D341Med (cell line): ENCODE results near the gene ZNF865.

Experiments
- DNase-seq: peaks from one replicate; pipeline ENCODE4 v3.0.0; 2012; ENCODE audit warnings: low spot score

The ZNF865 gene

DNA sequence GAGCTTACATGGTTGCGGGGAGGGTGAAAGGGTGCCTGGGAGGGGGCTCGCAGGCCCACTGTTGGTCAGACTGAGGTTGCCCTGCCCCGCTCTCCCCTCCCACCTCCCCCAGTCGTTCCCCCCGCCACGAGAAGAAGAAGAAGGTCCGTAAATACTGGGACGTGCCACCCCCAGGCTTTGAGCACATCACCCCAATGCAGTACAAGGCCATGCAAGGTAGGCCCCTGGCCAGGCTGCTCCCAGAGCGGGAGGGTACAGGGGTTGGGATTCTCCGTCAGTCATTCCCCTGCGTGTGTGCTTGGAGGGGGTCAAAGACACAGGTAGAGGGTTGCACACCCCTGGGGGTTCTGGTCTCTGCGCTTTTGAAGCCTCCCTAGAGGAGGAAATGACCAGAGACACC is 55.0 kb downstream of the ZNF865 start:
- no peak for DNase-seq

DNA sequence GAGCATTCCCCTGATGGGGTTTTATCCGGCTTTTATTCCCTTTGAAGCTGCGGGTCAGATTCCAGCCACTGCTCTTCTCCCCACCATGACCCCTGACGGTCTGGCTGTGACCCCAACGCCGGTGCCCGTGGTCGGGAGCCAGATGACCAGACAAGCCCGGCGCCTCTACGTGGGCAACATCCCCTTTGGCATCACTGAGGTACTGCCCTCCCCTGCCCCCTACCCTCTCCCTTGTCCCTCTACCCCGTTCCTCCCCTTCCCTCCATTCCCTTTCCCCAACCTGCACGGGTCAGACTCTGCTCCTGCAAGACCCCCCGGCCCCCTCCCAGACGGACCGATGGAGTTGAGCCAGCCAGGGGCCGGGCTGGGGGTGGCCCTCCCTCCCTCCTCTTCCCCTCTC is 55.5 kb downstream of the ZNF865 start:
- DNase-seq, result no peak

DNA sequence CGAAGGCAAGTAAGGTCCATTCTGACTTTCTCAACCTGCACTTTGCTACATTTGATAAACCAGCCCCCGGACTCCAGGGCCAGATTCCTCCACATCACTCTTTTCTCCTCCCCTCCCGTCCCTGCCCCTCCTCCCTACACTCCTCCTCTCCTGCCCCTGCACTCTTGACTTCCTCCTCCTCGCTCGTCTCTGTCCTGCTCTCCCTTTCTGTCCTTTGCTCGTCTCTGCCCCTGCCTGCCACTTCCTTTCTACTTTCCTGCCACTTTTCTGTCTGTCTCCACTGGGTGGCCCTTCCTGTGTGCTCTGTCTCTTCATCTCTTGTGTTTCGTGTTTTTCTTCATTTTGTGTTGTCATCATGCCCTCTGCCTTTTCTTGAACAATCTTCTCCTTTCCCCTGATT is 56.4 kb downstream of the ZNF865 start:
- DNase-seq, result no peak

DNA sequence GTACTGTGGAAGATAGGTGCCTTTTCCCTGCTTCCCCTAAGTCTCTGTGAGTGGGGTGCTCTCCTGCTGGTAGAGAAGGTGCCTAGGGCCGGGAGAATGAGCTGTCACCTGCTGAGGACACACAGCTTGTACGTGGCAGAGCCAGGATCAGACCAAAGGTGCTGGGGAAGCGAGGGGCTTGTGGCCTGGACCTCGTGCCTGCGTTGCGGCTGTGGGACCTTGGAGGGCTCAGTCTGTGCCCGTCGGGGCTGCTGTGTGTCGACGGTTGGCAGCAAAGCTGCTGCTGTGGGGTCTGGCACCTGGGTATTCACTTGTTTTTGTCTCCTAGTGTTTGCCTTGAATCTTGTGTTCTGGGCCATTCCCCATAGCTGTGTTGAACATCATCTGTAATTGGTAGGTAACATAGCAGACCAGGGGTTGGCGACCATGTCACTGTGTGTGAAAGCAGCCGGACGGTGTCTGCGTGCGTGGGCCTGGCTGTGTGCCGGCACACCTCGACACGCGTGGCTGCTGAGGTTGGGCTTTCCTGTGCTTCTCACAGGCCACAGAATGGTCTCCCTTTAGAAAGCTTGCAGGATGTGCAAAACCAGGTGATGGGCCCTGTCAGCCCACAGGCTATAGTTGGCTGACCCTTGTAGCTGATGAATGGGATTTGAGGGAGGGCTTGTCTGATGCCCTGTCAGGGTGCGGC is 58.5 kb downstream of the ZNF865 start:
- no peak for DNase-seq

DNA sequence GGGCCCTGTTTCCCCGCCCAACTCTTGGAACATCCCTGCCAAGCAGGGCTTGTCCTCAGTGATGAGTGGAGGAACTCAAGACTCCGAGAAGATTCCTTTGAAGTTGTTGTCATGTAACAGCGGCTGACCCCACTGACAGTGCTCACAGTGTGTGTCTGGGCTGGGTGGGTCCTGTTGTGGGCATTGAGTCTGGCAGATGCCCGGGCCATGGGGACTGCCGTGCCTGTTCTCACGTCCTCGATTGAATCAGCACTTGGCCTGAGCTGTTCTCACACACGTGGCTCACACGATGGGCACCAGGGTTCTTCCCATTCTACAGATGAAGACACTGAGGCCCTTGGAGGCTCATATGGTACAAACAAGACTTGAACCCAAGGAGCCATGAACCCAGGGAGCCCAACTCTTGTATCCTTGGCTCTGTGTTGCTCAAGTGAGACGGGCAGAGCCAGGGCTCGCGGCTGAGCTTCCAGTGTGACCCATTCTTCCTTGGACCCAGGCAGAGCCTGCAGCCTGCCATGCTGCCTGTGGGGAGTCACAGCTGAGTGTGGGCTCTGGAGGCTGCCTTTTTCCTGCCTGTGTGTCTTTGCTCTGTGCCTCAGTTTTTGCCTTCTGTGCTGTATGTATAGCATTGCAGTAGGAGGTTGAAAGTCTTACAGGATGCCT is 61.0 kb downstream of the ZNF865 start:
- DNase-seq, result no peak
